HG02852 (cell line): ENCODE results near the gene SETBP1.

ENCODE experiments used
- ATAC-seq: cut with Tn5 transposase; IDR thresholded peaks from one replicate; pipeline ENCODE4 v1.9.1; 2021; ENCODE audit warnings: mild to moderate bottlenecking, moderate library complexity; ENCODE audit not compliant: unreplicated experiment

Gene SETBP1

DNA sequence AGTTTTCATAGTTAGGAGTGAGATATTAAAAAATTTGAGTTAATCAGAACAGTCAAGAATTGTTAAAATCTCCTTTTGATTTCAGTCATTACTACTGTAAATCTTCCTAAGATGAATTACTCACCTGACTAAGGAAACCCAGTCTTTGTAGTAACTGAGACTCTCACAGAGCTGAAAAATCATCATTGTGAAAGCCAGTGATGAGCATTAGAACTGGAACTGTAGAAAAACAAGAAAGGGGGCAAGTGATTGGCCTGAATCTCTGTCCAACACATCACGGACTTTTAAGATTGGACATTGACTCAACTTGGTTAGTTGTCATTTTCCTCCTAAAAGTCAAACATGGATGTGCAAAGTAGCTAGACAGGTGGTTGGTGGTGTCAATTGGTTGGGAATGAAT, 21.9 kb downstream of the SETBP1 start:
- ATAC-seq = no peak

DNA sequence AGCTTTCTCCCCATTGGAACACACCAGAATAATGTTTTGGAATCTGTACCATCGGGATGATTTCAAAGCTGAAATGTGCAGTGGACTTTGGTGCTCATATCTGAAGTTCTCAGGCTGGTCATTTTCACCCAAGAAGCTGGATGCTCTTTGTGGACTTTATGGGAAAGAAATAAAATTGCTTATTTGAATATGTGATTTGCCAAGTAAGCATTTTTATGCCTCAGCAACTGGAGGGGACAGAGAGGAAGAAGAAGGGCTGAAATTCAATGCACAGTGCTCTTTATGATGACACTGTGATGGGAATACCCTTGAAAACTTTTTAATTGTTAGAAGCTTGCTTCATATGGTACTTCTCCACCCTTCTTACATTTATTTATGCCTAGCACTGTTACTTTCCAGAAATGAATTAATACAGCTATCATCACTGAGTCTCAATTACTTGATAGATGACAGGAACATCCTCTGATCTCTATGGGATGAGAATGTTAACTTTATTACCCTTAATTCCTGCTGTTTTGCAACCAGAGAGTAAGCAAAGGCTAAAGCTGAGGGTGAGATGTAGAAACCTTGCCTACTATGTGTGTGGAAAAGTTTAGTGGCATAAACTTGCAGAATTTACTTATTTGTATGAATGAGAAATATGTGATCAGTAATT, 23.6 kb downstream of the SETBP1 start:
- ATAC-seq = no peak

DNA sequence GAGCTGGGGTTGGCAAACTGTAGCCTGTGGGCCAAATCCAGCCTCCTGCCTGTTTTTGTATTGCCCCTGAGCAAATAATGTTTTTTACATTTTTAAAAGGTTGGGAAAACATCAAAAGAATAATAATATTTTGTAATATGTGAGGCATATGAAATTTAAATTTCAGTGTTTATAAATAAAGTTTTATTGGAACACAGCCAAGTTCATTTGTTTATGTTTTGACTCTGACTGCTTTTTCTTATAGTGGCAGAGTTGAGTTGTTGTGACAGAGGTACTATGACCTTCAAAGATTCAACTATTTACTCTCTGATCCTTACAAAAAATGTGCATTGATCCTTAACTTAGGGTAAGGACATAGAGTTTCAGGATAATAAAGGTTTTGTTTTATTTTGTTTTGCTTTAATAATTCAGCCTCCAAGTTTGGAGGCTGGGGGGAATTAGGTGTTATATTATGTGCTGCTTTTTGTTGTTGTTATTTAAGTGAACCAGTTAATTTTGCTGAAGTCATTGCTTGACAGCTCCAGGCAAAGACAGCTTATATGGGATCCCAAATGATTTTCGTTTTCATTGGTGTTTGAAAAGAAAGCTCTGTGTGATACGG, 24.5 kb downstream of the SETBP1 start:
- ATAC-seq = no peak

DNA sequence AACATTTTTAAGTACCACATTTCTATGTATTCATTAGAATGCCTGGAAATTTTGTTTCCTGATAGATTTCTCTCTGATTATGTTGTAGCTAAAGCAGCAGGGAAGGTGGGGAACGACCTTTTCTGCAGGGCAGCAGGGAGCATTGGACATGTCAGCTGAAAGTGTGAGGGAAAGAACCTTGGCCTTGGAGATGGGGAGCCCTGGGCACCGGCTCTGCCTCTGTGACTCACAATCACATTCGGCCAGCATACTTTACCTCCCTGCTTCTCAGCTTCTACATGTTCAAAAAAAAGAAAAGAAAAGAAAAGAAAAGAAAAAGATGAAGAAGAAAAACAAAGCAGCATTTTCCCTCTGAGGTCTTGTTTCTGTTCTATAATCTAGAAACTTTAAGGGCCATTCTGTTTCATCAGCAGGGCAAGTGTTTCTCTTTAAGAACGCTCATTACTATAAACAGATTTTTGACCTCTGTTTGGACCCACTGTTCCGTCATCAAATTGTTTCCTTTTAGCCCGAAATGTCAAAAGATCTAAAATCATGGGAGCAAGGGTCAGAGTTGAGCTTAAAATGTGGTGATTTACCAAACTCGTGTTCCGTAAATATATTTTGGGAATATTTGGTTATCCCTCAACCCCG, 27.9 kb downstream of the SETBP1 start:
- ATAC-seq = no peak

DNA sequence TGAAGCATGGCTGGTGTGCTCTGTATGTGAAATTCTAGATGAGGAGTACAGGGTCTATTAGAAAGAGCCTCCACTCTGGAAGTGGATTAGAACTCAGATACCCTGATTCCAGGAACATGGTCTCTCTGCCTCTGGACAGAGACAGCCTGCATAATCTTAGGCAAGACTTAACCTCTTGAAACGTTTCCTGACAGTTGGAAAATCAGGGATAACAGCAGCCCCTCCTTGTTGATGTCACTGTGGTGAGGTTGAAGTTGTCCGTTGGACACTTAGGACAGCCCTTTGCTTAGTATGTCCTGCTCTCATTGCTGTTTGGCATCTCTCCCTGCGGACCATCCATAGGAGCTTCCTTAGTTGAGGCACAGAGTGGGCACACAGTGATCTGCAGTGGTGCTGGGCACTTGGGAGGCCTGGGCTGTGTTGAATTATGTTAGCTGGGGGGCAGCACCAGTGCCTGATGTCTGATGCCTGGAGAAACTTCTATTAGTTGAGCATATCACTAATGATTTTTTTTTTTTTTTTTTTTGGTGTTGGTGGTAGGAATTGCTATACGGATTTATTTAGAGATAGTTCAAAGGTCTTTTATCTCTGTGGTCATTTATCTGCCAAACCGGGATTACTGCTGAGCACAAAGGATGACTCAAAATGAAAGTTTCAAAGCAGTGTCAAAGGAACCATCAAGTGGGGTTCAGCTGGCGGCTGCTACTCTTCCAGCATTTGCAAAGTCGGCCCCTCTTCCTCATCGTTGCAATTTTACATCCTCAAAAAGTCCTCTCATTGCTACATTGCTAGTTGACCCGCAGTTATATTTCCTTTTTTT, 28.8 kb downstream of the SETBP1 start:
- ATAC-seq = peak; percentile 97

DNA sequence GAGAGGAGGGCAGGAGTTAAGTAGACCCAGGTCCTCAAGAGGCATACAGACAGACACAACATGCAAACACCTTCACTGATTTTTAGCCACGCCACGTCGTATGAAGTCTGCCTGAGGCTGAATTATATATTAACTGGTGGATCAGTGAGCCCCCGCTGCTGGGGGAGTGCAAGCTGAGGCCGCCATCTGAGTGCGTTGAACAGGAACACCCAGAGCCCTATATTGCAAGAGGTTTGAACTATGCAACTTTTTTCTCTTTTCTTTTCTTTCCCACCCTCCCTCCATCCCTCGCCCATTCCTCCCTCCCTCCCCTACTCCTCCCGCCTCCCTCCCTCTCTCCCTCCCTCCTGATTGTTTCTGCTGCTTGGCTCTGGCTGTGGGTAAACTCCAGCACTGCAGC, 30.2 kb downstream of the SETBP1 start:
- no peak for ATAC-seq

DNA sequence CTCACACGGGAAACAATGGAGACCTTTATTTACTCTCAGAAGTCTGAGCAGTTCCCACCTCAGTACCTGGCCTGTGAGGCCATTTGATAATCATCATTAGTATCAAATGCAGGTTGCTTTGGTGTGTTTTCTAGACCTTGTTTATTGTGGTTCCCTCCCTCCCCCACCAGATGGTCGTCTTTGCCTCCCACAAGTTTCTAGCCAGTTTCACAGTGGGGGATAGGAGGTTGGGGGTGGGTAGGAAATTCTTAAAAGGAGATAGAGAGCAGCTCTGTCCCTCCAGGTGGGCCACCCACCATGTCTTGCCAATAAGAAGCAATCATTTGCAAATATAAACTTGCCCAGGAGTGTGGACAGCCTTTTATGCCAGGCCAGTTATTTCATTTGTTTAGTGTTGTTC, 31.3 kb downstream of the SETBP1 start:
- ATAC-seq = no peak

DNA sequence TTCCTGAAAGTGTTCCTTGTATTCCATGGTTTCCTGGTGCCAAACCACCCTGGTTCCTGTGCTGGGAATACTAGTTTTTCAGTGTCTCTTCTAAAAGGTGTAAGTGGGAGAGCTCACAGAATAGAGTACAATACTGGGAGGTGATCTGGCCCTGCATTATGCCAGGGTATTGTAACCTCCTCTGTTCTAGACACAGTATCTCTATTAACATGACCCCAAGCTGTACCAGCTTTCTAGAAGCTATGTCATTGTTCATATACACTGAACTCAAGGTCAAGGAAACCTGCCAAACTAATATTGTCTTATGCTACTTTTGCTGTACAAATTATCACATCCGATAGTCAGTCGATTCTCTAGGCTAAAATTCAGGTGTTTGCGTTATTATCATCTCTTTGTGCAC, 32.7 kb downstream of the SETBP1 start:
- ATAC-seq = no peak

DNA sequence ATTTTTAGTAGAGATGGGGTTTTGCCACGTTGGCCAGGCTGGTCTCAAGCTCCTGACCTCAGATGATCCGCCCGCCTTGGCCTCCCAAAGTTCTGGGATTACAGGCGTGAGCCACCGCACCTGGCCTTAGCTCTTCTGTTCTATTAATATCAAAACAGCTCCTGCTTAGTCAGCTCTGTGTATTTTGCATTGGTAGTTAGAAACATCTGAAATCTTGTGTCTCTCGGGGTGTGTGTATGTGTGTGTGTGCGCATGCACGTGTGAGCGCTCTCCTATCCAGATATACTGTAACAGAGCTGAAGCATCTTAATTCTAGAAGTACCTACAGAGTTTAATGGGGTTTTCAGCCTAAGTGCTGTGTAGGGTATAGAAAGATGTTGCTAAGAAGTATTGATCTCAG, 33.7 kb downstream of the SETBP1 start:
- no peak for ATAC-seq

DNA sequence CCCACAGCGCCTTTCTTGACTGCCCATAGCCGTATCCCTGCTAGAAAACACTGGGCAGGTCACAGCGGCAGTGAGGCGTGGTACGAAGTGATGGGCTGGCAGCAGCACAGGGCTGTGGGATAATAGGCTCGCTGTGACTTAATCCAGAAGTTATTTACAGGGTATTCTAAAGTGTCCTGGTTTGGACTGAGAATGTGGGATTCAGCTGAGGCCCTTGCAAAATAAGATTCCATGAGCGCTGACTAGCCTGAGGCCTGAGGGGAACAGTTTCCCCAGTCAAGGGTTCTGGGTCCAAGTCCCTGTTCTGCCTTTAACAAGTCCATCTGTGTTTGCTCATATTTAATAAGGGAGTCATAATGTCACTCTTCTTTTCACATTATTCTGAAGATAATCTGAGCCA, 34.6 kb downstream of the SETBP1 start:
- ATAC-seq = no peak

DNA sequence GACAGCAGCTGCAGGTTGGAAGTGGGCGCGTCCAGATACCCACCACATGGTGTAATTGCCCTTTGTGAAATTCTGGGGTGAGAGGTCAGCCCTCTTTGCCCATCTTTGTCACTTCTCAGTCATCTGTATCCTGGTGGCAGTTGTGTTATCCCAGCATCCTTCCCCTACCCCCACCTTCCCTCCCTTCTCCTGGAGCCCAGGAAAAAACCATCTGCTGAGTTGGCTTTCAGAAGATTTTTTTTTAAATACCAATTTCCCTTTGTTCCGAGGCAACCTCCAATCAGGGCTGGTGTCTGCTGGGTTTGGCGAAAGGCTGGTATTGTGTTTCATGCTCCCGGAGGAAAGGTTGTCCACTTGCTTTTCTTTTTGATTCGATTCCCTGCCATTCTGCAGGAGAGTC, 35.2 kb downstream of the SETBP1 start:
- ATAC-seq = no peak

DNA sequence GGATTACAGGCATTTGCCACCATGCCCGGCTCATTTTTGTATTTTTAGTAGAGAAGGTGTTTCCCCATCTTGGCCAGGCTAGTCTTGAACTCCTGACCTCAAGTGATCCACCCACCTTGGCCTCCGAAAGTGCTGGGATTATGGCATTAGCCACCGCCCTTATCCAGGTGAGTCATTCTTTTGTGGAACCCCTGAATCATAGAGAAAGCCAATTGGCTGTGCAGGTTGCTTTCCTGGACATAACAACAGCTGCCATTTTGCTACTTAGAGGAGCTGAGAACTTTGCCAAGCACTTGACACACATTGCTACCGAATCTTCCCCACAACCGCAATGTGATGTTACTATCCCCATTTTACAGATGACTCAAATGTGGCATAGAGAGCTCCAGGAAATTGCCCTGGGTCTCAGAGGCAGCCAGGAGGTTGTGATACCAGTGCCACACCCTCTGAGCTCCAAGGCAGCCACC, 36.0 kb downstream of the SETBP1 start:
- peak; percentile 39 for ATAC-seq

DNA sequence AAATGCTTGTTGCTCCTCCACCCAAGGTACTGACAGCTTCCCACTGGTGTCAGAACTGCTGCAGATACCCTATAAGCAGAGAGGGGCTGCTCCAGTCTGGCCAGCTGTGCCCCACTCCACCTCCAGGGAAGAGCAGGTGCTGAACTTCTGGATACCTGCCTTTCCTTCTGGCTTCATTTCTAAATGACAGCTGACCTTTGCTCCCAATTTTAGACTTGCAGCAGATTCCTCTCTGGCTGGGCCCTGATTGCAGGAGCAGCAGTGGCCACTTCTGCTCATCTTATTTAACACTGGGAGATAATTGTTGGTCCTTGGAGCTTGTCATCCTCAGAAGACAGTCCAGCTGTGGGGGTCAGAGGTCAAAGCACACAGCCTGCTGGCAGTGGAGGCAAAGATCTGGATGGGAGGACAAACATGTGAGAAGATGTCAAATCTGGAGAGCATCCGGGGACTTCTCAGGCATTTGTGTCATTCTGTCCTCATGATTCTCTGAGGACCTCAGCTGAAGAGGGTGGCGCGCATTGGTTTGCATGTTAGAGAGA, 38.9 kb downstream of the SETBP1 start:
- ATAC-seq = no peak

DNA sequence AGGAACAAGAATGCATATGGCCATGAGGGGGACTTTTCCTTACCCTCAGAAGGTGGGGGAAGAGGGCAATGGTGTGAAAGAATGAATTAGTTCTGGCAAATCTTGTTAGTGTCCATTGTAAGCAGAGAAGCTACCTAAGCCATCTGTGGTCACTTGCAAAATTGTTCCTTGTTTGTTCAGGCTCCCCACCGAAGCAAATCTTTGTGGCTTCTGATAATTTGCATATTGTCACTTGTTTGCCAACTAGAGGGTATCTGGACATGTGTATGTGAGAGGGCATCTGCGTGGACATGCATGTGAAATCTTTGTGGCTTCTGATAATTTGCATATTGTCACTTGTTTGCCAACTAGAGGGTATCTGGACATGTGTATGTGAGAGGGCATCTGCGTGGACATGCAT, 41.1 kb downstream of the SETBP1 start:
- peak; percentile 25 for ATAC-seq

DNA sequence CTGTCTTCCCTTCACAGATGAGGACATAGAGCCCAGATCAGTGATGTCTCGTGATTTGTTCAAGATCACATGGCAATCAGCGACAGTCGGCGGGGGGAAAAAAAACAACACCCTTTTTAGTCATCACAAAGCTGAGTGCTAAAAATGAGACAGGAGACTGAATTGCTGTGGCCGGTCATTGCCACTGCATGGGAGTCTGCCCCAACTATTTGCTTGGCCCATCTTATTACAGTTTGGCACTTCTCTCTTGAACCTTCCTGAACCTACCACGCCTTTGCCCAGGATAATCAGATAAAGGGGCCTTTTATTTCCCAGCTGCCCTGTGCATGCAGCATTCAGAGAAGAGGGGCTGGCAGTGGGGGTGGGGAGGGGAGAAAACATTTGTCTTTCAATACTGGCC, 42.7 kb downstream of the SETBP1 start:
- ATAC-seq = peak; percentile 28

DNA sequence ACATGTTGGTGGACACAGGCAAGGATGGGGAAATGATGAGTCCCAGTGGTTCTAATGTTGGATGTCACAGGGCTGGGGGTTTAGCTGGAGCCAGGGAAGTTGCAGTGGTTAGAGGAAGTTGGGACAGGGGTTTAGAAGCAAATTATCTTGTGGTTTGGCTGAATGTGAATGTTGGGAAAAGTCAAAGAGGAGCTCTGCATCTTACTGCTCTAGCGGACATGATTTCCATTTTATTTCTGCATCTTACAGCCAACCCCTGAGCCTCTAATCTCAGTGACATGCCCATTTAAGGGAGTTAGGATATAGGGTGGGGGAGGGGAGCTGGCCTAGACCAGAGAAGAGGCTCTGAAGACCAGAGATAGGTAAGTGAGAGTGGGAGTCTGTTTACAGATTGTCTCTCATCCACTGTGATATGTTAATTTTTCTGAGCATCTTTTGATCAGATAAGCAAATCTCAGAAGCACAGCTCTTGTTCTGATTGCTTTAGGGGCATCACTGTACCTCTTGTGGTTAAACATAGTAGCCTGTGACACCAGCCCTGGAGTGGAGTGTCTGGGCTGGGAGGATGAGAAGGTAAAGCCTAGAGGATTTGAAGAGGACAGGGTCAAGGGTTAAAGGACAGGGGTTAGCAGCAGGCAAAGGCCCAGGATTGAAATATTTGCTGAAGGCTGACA, 43.6 kb downstream of the SETBP1 start:
- ATAC-seq = no peak

DNA sequence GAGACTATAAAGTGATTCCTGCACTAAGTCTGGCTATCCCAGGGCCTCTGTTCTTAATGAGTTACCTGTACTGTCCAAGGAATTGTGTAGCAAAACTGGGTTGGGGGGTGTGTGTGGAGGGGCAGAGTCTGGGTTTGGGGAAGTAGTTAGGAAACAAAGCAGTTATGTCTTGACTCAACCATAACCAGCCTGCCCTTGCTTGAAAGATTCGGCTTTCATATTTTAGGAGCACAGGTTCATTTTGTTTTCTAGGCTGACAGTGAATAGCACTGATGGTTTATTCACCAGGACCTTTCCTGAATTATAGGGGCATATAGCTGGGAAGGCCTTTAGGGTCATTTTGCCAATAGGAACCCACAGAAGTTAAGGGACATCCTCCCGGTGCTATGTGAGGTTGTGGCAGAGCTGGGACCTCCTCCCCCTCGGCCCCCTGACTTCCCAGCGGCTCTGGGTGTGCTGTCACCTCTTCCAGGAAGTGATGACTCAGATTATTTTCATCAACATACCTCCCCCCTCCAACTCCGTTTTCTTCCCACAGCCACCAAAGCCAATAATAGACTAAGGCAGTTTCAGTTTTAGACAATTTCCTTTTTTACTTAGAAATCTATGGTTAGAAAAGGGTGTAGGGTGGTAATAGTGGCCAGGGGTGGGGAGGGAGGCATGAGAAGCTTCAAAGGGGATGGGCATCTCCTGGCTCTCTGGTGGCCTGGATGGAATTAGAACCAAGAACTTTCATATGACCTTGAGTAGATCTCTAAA, 44.8 kb downstream of the SETBP1 start:
- ATAC-seq = peak; percentile 58

DNA sequence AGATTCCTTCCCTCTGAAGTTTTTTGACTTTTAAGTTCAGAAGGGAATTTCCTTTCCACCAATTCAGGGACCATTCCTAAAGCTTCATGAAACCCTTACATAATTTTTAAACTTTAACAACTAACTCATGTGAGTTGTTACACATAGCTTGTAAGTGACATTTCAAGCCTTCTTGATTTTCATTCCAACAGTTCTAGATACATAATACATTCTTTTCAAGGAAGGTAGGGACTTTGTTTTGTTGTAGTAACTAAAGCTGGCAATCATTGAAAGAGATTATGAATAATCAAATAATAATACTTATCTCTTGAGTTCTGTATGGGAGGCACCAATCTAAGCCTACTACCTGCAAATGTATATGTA, 45.4 kb downstream of the SETBP1 start:
- ATAC-seq = no peak

DNA sequence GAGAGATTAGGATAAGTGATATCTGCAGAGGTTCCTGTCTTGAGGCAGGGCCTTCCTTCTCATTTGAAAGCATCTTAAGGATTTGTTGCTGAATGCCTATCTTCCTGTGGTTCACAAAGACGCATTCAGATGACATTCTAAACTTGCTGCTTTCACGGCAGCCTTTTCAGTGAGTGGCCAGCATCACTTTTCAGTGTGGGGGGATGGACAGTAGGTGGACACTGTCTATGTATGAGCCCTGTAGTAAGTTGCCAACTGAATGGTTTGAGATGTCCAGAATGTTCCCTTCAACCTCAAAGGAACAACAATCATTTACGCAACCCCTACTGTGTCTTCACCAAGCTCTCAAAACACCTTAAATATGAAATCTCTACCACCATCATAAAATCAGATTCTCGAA, 46.6 kb downstream of the SETBP1 start:
- no peak for ATAC-seq

DNA sequence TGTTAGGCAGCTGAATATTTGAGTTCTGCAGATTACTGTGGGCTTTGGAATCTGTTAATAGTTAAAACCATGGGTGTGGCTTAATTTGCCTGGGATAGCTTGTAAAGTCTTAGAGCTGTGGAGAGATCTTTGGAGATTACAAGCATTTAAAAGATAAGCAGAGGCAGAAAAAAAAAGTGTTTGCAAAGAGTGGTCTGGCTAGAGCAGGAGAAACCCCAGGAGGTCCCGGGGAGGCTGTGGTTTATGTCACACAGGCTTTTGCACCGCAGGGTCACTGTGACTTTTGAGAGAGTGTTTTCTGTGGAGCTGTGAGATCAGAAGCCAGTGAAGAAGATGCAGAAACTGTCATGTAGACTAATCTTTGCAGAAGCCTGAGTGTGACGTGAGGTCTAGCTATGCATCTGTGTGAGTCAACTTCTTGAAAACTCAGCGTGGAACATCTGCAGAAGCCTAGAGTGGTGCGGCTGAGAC, 49.0 kb downstream of the SETBP1 start:
- peak; percentile 29 for ATAC-seq
